Measurements from ENCODE around the gene DDIT3.
"Not testable (repeated sequence)": the region's sequence is repeated elsewhere in the genome, so short reads cannot be mapped to it uniquely, and the experiment has no call there.

DDIT3 gene

DNA sequence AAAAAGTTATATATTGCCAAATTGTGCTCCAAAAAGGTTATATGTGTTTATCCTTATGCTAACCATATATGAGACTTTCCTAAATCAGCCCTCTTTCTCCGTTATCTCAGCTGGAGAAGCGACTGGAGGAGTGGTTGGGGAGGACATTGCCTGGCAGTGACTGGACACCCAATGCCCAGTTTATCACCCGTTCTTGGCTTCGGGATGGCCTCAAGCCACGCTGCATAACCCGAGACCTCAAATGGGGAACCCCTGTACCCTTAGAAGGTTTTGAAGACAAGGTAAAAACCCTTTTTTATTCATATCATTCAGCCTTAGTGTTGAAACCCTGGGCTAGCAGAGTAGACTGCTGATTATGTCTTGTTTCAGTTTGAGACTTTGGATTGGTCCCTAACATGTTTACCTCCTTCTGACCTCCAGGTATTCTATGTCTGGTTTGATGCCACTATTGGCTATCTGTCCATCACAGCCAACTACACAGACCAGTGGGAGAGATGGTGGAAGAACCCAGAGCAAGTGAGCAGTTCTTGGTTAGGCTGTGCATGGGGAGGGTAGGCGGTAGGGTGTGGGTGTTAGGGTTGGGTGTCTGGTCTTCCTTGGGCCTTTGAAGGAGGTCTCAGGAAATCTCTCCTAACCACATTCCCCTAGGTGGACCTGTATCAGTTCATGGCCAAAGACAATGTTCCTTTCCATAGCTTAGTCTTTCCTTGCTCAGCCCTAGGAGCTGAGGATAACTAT lies 8.6 kb downstream of the DDIT3 start:
- no peak for DNase-seq

DNA sequence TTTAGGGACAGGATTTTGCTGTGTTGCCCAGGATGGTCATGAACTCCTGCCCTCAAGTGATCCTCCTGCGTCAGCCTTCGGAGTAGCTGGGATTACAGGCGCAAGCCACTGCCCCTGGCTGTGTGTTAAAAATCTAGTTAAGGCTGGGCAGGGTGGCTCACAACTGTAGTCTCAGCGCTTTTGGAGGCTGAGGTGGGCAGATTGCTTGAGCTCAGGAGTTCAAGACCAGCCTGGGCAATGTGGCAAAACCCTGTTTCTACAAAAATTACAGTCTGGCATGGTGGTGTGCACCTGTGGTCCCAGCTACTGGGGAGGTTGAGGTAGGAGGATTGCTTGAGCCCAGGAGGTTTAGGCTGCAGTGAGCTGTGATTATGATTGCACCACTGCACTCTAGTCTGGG lies 9.2 kb downstream of the DDIT3 start:
- no peak for DNase-seq

DNA sequence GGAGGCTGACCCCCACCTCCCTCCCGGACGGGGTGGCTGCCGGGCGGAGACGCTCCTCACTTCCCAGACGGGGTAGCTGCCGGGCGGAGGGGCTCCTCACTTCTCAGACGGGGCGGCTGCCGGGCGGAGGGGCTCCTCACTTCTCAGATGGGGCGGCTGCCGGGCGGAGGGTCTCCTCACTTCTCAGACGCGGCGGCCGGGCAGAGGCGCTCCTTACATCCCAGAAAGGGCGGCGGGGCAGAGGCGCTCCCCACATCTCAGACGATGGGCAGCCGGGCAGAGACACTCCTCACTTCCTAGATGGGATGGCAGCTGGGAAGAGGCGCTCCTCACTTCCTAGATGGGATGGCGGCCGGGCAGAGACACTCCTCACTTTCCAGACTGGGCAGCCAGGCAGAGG lies 12.5 kb downstream of the DDIT3 start:
- DNase-seq = not testable (repeated sequence)

DNA sequence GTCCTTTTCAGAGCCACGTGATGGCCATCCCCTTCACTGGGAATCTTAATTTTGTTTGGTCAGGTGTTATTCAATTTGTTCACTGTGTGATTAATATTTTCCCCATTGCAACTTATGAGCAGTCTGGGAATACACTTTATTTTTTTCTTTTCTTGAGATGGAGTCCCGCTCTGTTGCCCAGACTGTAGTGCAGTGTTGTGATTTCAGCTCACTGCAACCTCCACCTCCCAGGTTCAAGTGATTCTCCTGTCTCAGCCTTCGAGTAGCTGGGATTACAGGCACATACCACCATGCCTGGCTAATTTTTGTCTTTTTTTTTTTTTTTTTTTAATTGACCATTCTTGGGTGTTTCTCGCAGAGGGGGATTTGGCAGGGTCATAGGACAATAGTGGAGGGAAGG lies 13.8 kb downstream of the DDIT3 start:
- not testable (repeated sequence) for DNase-seq

GRCh38 chr12:57502311-57502969 lies 17.9 kb downstream of the DDIT3 start:
- not testable (repeated sequence) for DNase-seq

- DNase-seq = no peak
Observed at GRCh38 chr12:57500213-57500612, 20.1 kb downstream of the DDIT3 start.

DNA sequence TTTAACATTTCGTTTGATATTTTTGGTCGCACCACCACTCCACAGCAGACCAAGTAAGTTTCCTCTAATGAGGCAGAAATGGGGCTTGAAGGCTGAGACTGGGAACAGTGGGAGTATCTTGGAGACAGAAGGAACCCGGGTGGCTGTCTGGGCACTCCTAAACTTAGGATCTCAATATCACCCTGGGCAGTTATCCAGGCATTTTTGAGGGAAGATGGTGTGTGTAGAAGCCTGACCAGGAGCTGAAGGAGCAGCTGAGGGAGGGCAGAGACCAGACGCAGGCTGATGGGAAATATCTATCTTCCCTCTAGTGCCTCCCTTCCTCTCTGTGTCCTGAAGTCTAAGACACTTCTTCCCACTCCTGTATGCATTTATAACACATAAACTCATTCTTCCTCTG lies 21.7 kb downstream of the DDIT3 start:
- DNase-seq = no peak

- no peak for DNase-seq
Observed at GRCh38 chr12:57498132-57498502, 22.2 kb downstream of the DDIT3 start.

DNA sequence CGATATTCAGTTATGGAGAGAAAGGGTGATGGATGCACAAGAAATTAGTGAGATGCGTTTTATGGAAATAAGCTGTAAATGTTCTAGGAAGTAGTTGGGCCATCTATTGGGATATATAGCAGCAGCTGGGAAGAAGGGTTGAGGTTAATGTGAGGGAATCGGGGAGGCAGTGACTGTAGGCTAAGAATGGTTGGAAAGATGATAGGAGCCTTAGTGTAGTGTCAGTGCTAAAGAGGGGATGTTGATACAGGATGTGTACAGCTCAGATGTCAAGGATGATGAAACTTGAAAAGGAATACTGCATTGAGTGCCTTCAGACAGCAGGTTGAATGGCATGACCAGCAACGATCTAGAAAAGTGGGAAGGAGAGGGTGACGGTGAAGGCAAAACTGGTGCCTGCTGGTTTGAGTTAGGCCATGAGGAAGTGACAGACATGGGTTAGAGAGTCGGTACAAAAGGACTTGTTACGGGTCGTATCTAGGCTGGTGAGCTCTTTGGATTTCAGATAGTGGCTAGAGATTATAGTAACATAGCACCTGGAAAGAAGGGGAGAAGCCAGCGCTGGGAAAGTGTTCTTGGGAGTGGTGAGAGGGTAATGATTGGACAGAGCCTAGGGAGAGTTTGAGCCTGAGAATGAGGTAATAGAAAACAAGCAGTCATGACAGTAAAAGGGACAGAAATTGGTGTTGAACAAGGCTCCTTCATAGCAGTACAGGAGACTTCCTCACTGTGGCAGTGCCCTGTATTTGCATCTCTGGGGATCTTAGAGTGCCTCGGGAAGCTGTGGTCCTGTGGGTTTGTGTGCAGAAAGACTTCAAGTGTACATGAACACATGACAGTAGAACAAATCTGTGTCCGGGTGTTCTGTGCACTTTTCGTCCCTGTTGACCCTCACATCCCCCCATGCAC lies 22.8 kb downstream of the DDIT3 start:
- no peak for DNase-seq

- no peak for DNase-seq
Observed at GRCh38 chr12:57496822-57497221, 23.5 kb downstream of the DDIT3 start.

GRCh38 chr12:57495051-57495701 lies 25.1 kb downstream of the DDIT3 start:
- not testable (repeated sequence) for DNase-seq

DNA sequence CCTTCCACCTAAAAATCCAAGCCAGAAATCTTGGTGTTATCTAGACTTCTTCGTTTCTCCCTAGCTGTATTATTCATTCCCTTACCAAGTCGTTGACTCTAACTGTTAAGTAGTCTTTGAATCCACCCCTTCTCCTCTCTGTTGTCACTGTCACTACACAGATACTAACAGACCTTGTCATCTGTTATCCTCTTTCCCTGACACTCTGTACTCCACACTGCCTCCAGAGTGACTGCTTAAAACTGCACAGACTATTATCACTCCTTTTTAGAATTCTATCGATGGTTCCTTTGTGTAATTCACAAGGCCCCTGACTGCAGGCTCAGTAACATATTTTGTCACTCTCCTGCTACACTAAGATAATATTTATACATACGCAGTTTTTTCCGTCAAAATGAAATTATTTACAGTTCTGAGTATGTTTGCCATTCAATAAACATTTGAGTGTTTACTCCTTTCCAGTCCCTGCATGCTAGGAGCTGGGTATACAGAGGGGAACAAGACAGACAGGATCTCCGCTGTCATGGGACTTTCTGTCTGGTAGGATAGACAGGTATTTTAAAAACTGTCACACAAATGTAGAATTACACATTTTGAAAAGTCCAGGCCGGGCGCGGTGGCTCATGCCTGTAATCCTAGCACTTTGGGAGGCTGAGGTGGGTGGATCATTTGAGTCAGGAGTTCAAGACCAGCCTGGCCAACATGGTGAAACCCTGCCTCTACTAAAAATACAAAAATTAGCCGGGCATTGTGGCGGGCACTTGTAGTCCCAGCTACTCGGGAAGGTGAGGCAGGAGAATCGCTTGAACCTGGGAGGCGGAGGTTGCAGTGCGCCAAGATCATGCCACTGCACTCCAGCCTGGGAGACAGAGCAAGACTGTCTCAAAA lies 28.7 kb downstream of the DDIT3 start:
- no peak for DNase-seq

DNA sequence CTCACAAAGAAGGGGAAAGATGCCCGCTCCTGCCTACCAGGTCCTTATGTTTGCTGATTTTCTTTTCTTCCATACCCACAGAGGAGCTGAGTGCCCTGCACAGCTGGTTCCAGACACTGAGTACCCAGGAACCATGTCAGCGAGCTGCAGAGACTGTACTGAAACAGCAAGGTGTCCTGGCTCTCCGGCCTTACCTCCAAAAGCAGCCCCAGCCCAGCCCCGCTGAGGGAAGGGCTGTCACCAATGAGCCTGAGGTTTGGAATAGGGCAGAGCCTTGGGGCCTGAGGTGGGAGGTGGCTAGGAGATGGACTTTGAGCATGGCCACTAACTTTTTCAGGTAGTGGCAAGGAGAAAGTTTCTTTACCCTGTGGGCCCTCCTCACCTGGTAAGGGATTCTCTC lies 30.2 kb downstream of the DDIT3 start:
- DNase-seq = no peak

GRCh38 chr12:57489157-57489641 lies 31.1 kb downstream of the DDIT3 start:
- no peak for DNase-seq

GRCh38 chr12:57488402-57489156 lies 31.7 kb downstream of the DDIT3 start:
- no peak for DNase-seq

- peak; percentile 93 to 96 for DNase-seq
Observed at GRCh38 chr12:57487597-57488401, 32.5 kb downstream of the DDIT3 start, which contains the start of gene MARS1. TSS of gene MARS1 (plus strand) at chr12:57488068. CDS start at chr12:57488091, 23 bp downstream.

GRCh38 chr12:57487055-57487596 lies 33.2 kb downstream of the DDIT3 start:
- no peak for DNase-seq

DNA sequence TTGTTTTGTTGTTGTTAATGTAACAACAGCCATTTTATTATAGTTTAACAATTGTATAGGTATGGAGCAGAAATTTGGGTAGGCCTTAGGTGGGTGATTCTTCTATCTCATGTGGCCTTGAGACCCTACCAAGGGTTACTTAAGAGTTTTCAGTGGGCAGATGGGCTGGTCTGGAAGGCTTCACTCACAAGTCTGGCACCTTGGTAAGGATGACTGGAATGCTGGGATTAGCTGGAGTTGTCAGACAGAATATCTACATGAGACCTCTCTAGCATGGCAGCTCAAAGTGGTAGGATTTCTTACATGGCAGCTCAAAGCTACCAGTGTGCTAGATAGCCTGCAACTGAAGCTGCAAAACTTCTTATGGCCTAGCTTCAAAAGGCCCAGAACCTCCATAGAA lies 34.6 kb downstream of the DDIT3 start:
- DNase-seq = no peak

GRCh38 chr12:57483466-57483865 lies 36.8 kb downstream of the DDIT3 start:
- no peak for DNase-seq

DNA sequence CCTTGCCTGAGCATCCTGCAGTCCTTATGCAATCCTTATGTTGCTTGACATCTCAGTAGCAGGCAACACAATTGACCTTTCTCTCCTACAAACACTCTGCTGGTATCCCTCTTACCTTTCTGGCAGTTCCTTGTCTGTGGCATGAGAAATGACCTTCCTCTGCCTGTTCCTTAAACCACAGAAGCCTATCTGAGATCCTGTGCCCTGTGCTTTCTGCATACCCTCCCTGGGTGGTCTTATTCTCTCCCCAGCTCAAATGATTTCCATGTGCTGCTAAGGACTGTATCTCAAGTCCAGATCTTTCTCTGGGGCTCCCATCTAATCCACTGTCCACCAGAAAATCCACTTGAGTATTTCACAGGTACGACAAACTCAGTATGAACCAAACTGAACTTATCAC lies 38.6 kb downstream of the DDIT3 start:
- no peak for DNase-seq
